DOHH2 (cell line): ENCODE results near the gene CYP26B1.

Source experiments
- H3F3A ChIP-seq: fragments of 200-600 bp; sonication (generic), shearing (Covaris generic); 2 replicates; pipeline ENCODE4 v1.6.0; 2016; ENCODE audit warnings: antibody characterized with exemption, mild to moderate bottlenecking; ENCODE audit not compliant: control insufficient read depth, insufficient read depth
- H3K27ac ChIP-seq: fragments of 200-600 bp; sonication (generic); 2 replicates; pipeline ENCODE4 v1.5.1; 2014; ENCODE audit warnings: low read depth, mild to moderate bottlenecking, low read length, moderate library complexity
- H3K27me3 ChIP-seq: fragments of 200-600 bp; sonication (generic); 2 replicates; pipeline ENCODE4 v1.6.1; 2014; ENCODE audit warnings: mild to moderate bottlenecking, low read length, mixed read lengths; ENCODE audit not compliant: control insufficient read depth
- H3K36me3 ChIP-seq: fragments of 200-600 bp; sonication (generic); 2 replicates; pipeline ENCODE4 v1.6.1; 2014; ENCODE audit warnings: mild to moderate bottlenecking, low read length, moderate library complexity, mixed read lengths; ENCODE audit not compliant: control insufficient read depth
- H3K4me1 ChIP-seq: fragments of 200-600 bp; sonication (generic); 2 replicates; pipeline ENCODE4 v1.6.1; 2014; ENCODE audit warnings: mild to moderate bottlenecking, low read length, mixed read lengths; ENCODE audit not compliant: control insufficient read depth
- H3K4me2 ChIP-seq: fragments of 200-600 bp; sonication (generic); 2 replicates; pipeline ENCODE4 v1.6.0; 2014; ENCODE audit warnings: mild to moderate bottlenecking, low read length, moderate library complexity
- H3K4me3 ChIP-seq: fragments of 200-600 bp; sonication (generic); 2 replicates; pipeline ENCODE4 v1.5.1; 2014; ENCODE audit warnings: mild to moderate bottlenecking, low read length, mixed read lengths
- H3K79me2 ChIP-seq: fragments of 200-600 bp; sonication (generic); 2 replicates; pipeline ENCODE4 v1.6.1; 2014; ENCODE audit warnings: mild to moderate bottlenecking, low read length, mixed read lengths; ENCODE audit not compliant: control insufficient read depth
- H3K9me2 ChIP-seq: fragments of 200-600 bp; sonication (generic); replicated peaks from 2 replicates; pipeline ENCODE4 v1.6.1; 2014; ENCODE audit warnings: mild to moderate bottlenecking, low read length, mixed read lengths; ENCODE audit not compliant: control insufficient read depth
- H3K9me3 ChIP-seq: fragments of 200-600 bp; sonication (generic); 2 replicates; pipeline ENCODE4 v1.6.1; 2014; ENCODE audit warnings: antibody characterized with exemption, low read length, mixed read lengths; ENCODE audit not compliant: control insufficient read depth, insufficient read depth
- H4K20me1 ChIP-seq: fragments of 200-600 bp; sonication (generic); 2 replicates; pipeline ENCODE4 v1.6.0; 2014; ENCODE audit warnings: low read depth, mild to moderate bottlenecking, antibody characterized with exemption, low read length, moderate library complexity; ENCODE audit not compliant: control insufficient read depth, insufficient read depth
- CTCF ChIP-seq: fragments of 200-600 bp; sonication (generic); IDR thresholded peaks from one replicate; pipeline ENCODE4 v1.5.1; 2014; ENCODE audit warnings: antibody characterized with exemption, mild to moderate bottlenecking, low read depth, low read length; ENCODE audit not compliant: poor library complexity, severe bottlenecking
- EZH2phosphoT487 ChIP-seq: fragments of 200-600 bp; sonication (generic); IDR thresholded peaks from 2 replicates; pipeline ENCODE4 v1.6.1; 2017; ENCODE audit warnings: borderline replicate concordance, mild to moderate bottlenecking, antibody characterized with exemption, low read length, moderate library complexity, mixed read lengths

Gene CYP26B1

GRCh38 chr2:72153026-72153791 lies 5.5 kb upstream of the CYP26B1 start:
- H3K4me1 ChIP-seq = peaks cover 5% of the 10 kb centered on the region
- H3K9me3 ChIP-seq = no peaks in the 10 kb centered on the region
- no peak overlapping the region for H3K4me3 ChIP-seq
- TF ChIP-seq EZH2phosphoT487 (no peak), CTCF (no peak)
- H3K36me3 ChIP-seq = no peaks in the 10 kb centered on the region
- no peaks in the 10 kb centered on the region for H3K9me2 ChIP-seq
- peaks cover 21% of the 10 kb centered on the region for H3K27me3 ChIP-seq
- no peak overlapping the region for H3K27ac ChIP-seq
- no peak overlapping the region for H3K4me2 ChIP-seq
- no peaks in the 10 kb centered on the region for H3K79me2 ChIP-seq
- no peaks in the 10 kb centered on the region for H4K20me1 ChIP-seq
- H3F3A ChIP-seq = no peaks in the 10 kb centered on the region

GRCh38 chr2:72150861-72151356 lies 3.2 kb upstream of the CYP26B1 start:
- H3K27me3 ChIP-seq = peaks cover 29% of the 10 kb centered on the region
- no peak overlapping the region for H3K27ac ChIP-seq
- no peaks in the 10 kb centered on the region for H3K9me3 ChIP-seq
- no peaks in the 10 kb centered on the region for H3K79me2 ChIP-seq
- H3K4me3 ChIP-seq = no peak overlapping the region
- H4K20me1 ChIP-seq = no peaks in the 10 kb centered on the region
- H3K4me1 ChIP-seq = no peaks in the 10 kb centered on the region
- TF ChIP-seq CTCF (no peak), EZH2phosphoT487 (no peak)
- no peaks in the 10 kb centered on the region for H3K9me2 ChIP-seq
- no peak overlapping the region for H3K4me2 ChIP-seq
- H3K36me3 ChIP-seq = no peaks in the 10 kb centered on the region
- no peaks in the 10 kb centered on the region for H3F3A ChIP-seq

GRCh38 chr2:72150157-72150860 lies 2.6 kb upstream of the CYP26B1 start:
- Histone ChIP-seq H3K27ac (no peak overlapping the region), H3K4me2 (no peak overlapping the region), H3K27me3 (peaks cover 32% of the 10 kb centered on the region), H3K9me2 (no peaks in the 10 kb centered on the region), H3K9me3 (no peaks in the 10 kb centered on the region), H3K4me1 (no peaks in the 10 kb centered on the region), H3K36me3 (no peaks in the 10 kb centered on the region), H4K20me1 (no peaks in the 10 kb centered on the region), H3K4me3 (no peak overlapping the region), H3F3A (no peaks in the 10 kb centered on the region), H3K79me2 (no peaks in the 10 kb centered on the region)
- no peak for TF ChIP-seq EZH2phosphoT487
- peak; percentile 75 for TF ChIP-seq CTCF
